ENCODE results near the gene WDR73.

GRCh38 chr15:84658080-84658787 is 4.2 kb upstream of the WDR73 start, which contains the start of gene NMB:
- peak; percentile 68 to 80 (median 71) for TF ChIP-seq CTCF (IDR thresholded peaks at IDR 0.05)
- no peak for TF ChIP-seq POLR2A (IDR thresholded peaks at IDR 0.05; ENCODE audit: low read depth)
- TF ChIP-seq EP300 (IDR thresholded peaks at IDR 0.05), result no peak
- TF ChIP-seq POLR2AphosphoS5 (IDR thresholded peaks at IDR 0.05), result peak; percentile 2 to 24

Data from esophagus muscularis mucosa (tissue), 4 donors.